AML-193 (cell line): ENCODE measurements around the gene BCL7A.
"Not testable (repeated sequence)": the region's sequence is repeated elsewhere in the genome, so short reads cannot be mapped to it uniquely, and the experiment has no call there.

ENCODE experiments used
- DNase-seq, 2 experiments: peaks; one replicate each; lab custom pipeline; 2025; lab: John Stamatoyannopoulos, UW

BCL7A gene

GRCh38 chr12:122028165-122028904 is 6.7 kb downstream of the BCL7A start:
- no peak for DNase-seq

- no peak for DNase-seq
Observed at GRCh38 chr12:122028905-122029560, 7.3 kb downstream of the BCL7A start.

- DNase-seq = no peak
Observed at GRCh38 chr12:122029620-122030423, 8.1 kb downstream of the BCL7A start.

- DNase-seq = no peak
Observed at GRCh38 chr12:122030424-122031035, 8.8 kb downstream of the BCL7A start.

GRCh38 chr12:122031342-122032216 is 9.9 kb downstream of the BCL7A start:
- no peak for DNase-seq

- DNase-seq = no peak
Observed at GRCh38 chr12:122032580-122032979, 10.9 kb downstream of the BCL7A start.

GRCh38 chr12:122035292-122035691 is 13.6 kb downstream of the BCL7A start:
- DNase-seq = no peak

GRCh38 chr12:122036153-122036552 is 14.5 kb downstream of the BCL7A start:
- no peak for DNase-seq

- DNase-seq = no peak
Observed at GRCh38 chr12:122040579-122041386, 19.1 kb downstream of the BCL7A start.

- DNase-seq = not testable (repeated sequence)
Observed at GRCh38 chr12:122041458-122041857, 19.8 kb downstream of the BCL7A start.

- no peak for DNase-seq
Observed at GRCh38 chr12:122042910-122043309, 21.2 kb downstream of the BCL7A start.

- no peak for DNase-seq
Observed at GRCh38 chr12:122043476-122043875, 21.8 kb downstream of the BCL7A start.

GRCh38 chr12:122045262-122045661 is 23.6 kb downstream of the BCL7A start:
- DNase-seq = no peak

- no peak for DNase-seq
Observed at GRCh38 chr12:122046145-122046544, 24.5 kb downstream of the BCL7A start.

GRCh38 chr12:122048151-122048550 is 26.5 kb downstream of the BCL7A start:
- DNase-seq = no peak

GRCh38 chr12:122049827-122050226 is 28.1 kb downstream of the BCL7A start:
- no peak for DNase-seq

- no peak for DNase-seq
Observed at GRCh38 chr12:122050706-122051105, 29.0 kb downstream of the BCL7A start.

- no peak for DNase-seq
Observed at GRCh38 chr12:122051231-122051876, 29.7 kb downstream of the BCL7A start.

- DNase-seq = no peak
Observed at GRCh38 chr12:122052285-122052684, 30.6 kb downstream of the BCL7A start.
